Jurkat, Clone E6-1 (cell line): Measurements from ENCODE around the gene SOX5.

ENCODE experiments used
- DNase-seq: peaks from one replicate; pipeline ENCODE4 v3.0.0-alpha.2; 2011; ENCODE audit warnings: low read depth, low spot score
- H3K4me3 ChIP-seq: 2 replicates; pipeline ENCODE4 v1.5.1; 2011; ENCODE audit warnings: mild to moderate bottlenecking, low read length, control low read depth, moderate library complexity

SOX5 gene

GRCh38 chr12:23657598-23657997 lies 291.9 kb downstream of the SOX5 start:
- DNase-seq, result no peak
- no peak overlapping the region for H3K4me3 ChIP-seq

- H3K4me3 ChIP-seq, result no peak overlapping the region
- no peak for DNase-seq
These were observed 293.6 kb downstream of the SOX5 start for GRCh38 chr12:23655884-23656283.

- no peak for DNase-seq
These were observed 294.4 kb downstream of the SOX5 start for GRCh38 chr12:23655112-23655511.

GRCh38 chr12:23648546-23648945 lies 300.9 kb downstream of the SOX5 start:
- DNase-seq, result no peak
- no peak overlapping the region for H3K4me3 ChIP-seq

More at GRCh38 chr12:23655112-23655511, 294.4 kb downstream of the SOX5 start:
- no peak overlapping the region for H3K4me3 ChIP-seq

GRCh38 chr12:23640754-23641153 lies 308.7 kb downstream of the SOX5 start:
- DNase-seq, result no peak
- H3K4me3 ChIP-seq, result no peak overlapping the region

- DNase-seq, result no peak
- H3K4me3 ChIP-seq, result no peak overlapping the region
These were observed 315.1 kb downstream of the SOX5 start for GRCh38 chr12:23634344-23634743.

GRCh38 chr12:23631786-23632377 lies 317.6 kb downstream of the SOX5 start:
- H3K4me3 ChIP-seq, result no peak overlapping the region
- DNase-seq, result no peak

- DNase-seq, result no peak
- H3K4me3 ChIP-seq, result no peak overlapping the region
These were observed 318.9 kb downstream of the SOX5 start for GRCh38 chr12:23630524-23630923.

- DNase-seq, result no peak
- H3K4me3 ChIP-seq, result no peak overlapping the region
These were observed 320.7 kb downstream of the SOX5 start for GRCh38 chr12:23628806-23629205.

GRCh38 chr12:23626791-23627190 lies 322.7 kb downstream of the SOX5 start:
- DNase-seq, result no peak
- H3K4me3 ChIP-seq, result no peak overlapping the region

GRCh38 chr12:23621900-23622299 lies 327.6 kb downstream of the SOX5 start:
- H3K4me3 ChIP-seq, result no peak overlapping the region
- no peak for DNase-seq

- no peak overlapping the region for H3K4me3 ChIP-seq
- DNase-seq, result no peak
These were observed 330.8 kb downstream of the SOX5 start for GRCh38 chr12:23618718-23619117.

- no peak for DNase-seq
- no peak overlapping the region for H3K4me3 ChIP-seq
These were observed 331.7 kb downstream of the SOX5 start for GRCh38 chr12:23617749-23618148.

- no peak overlapping the region for H3K4me3 ChIP-seq
- DNase-seq, result no peak
These were observed 335.2 kb downstream of the SOX5 start for GRCh38 chr12:23614280-23614679.

- no peak for DNase-seq
- H3K4me3 ChIP-seq, result no peak overlapping the region
These were observed 338.1 kb downstream of the SOX5 start for GRCh38 chr12:23611320-23611719.

GRCh38 chr12:23600919-23601318 lies 348.6 kb downstream of the SOX5 start:
- no peak overlapping the region for H3K4me3 ChIP-seq
- DNase-seq, result no peak

GRCh38 chr12:23596568-23596967 lies 352.9 kb downstream of the SOX5 start:
- no peak overlapping the region for H3K4me3 ChIP-seq
- DNase-seq, result no peak

GRCh38 chr12:23587833-23588559 lies 361.5 kb downstream of the SOX5 start:
- no peak for DNase-seq
- H3K4me3 ChIP-seq, result no peak overlapping the region

GRCh38 chr12:23585782-23586163 lies 363.7 kb downstream of the SOX5 start:
- DNase-seq, result no peak
- no peak overlapping the region for H3K4me3 ChIP-seq

- no peak for DNase-seq
- H3K4me3 ChIP-seq, result no peak overlapping the region
These were observed 364.2 kb downstream of the SOX5 start for GRCh38 chr12:23585156-23585781.

- DNase-seq, result no peak
- no peak overlapping the region for H3K4me3 ChIP-seq
These were observed 367.6 kb downstream of the SOX5 start for GRCh38 chr12:23581913-23582312.
